ENCODE measurements around the gene CREB5. TPM values are rescaled to one million over a fixed set of nuclear protein-coding genes. Genes with fewer than 3 reads are reported as not detected.

CREB5 gene
- total RNA-seq, 1 experiment from 2014 or later, result 2.1 TPM

DNA sequence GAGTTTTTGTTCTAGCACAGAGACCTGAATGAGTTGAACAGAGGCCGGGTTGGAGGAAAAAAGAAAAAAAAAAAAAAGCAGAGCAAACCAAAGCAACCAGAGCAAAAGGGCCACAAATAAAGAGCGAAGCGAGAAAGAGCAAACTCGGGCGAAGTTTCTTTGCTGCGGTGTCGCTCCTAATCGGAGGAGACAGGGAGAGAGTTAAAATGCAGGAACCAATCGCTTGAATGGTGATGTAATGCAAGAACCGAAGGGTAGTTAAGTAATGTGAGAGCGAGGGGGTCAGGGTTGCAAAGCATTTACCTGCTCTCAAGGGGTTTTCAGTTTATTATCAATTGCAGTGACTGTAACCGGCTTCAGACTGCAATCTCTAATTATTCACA is 274.1 kb downstream of the CREB5 start:
- intact Hi-C loops (cut with micrococcal nuclease; ENCODE audit: unreplicated experiment), result loop anchor here (1.0 kb wide), 2 partner anchors 12 to 74 kb away; no protein-coding TSS in a partner anchor
- peak overlapping the region; percentile 64 for H3K4me3 ChIP-seq
- H3K79me2 ChIP-seq (ENCODE audit: low read depth), result peaks cover 14% of the 10 kb centered on the region; the same call in 1 of the 2 replicates
- POLR2A ChIA-PET (ENCODE audit: unreplicated experiment), result interaction anchor here (1.1 kb wide), 1 partner anchor 75 kb away, joined by 5 read pairs; no protein-coding TSS in a partner anchor
- H3K4me2 ChIP-seq, result peak overlapping the region; percentile 92
- peaks cover 14% of the 10 kb centered on the region for H3F3A ChIP-seq (ENCODE audit: insufficient read depth, low read depth)
- no peak for TF ChIP-seq EZH2 (IDR thresholded peaks at IDR 0.05; ENCODE audit: low read depth)
- TF ChIP-seq, protein P1, sequence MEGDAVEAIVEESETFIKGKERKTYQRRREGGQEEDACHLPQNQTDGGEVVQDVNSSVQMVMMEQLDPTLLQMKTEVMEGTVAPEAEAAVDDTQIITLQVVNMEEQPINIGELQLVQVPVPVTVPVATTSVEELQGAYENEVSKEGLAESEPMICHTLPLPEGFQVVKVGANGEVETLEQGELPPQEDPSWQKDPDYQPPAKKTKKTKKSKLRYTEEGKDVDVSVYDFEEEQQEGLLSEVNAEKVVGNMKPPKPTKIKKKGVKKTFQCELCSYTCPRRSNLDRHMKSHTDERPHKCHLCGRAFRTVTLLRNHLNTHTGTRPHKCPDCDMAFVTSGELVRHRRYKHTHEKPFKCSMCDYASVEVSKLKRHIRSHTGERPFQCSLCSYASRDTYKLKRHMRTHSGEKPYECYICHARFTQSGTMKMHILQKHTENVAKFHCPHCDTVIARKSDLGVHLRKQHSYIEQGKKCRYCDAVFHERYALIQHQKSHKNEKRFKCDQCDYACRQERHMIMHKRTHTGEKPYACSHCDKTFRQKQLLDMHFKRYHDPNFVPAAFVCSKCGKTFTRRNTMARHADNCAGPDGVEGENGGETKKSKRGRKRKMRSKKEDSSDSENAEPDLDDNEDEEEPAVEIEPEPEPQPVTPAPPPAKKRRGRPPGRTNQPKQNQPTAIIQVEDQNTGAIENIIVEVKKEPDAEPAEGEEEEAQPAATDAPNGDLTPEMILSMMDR (conservative IDR thresholded peaks at IDR 0.05), result no peak
- H3K36me3 ChIP-seq (ENCODE audit: low read depth), result no peaks in the 10 kb centered on the region
- H3K27me3 ChIP-seq (ENCODE audit: insufficient read depth, low read depth), result no peaks in the 10 kb centered on the region
- CTCF ChIA-PET, result no interaction called here
- H3K9me2 ChIP-seq (ENCODE audit: insufficient read depth), result no peaks in the 10 kb centered on the region
- peak overlapping the region; percentile 80 for H3K27ac ChIP-seq
- BruUV-seq (replicated peaks), result TSS peak; percentile 85
- H4K20me1 ChIP-seq (ENCODE audit: insufficient read depth), result no peaks in the 10 kb centered on the region
- H2AFZ ChIP-seq, result peak overlapping the region; percentile 72
- H3K9me3 ChIP-seq (ENCODE audit: insufficient read depth, low read depth), result no peaks in the 10 kb centered on the region
- DNase-seq, result peak; percentile 18 to 39
- H3K4me1 ChIP-seq (replicated peaks; ENCODE audit: insufficient read depth), result peaks cover 48% of the 10 kb centered on the region

DNA sequence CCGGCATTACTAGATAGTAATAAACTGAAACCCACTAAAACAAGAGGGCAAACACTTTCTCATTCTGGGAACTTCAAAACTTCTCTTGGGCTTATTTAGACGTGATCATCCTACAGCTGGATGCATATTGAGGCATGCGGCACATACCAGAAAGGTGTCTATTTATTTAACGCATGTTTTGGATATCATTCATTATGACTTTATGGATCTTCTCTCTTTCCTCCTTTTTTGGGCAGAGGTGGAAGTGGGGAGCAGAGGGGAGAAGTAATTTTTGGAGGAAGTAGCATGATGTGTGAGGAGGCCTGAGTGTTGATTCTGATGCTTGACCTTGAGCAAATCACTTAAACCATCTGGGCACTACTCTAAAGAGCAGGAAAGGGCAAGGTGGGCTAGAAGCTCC is 275.2 kb downstream of the CREB5 start:
- H3K4me3 ChIP-seq, result peak overlapping the region; percentile 64
- ChIA-PET CTCF (no interaction called here), POLR2A (ENCODE audit: unreplicated experiment) (no interaction called here)
- H3K27me3 ChIP-seq (ENCODE audit: insufficient read depth, low read depth), result no peaks in the 10 kb centered on the region
- H3K36me3 ChIP-seq (ENCODE audit: low read depth), result no peaks in the 10 kb centered on the region
- peaks cover 37% of the 10 kb centered on the region for H3K4me1 ChIP-seq (replicated peaks; ENCODE audit: insufficient read depth)
- no peaks in the 10 kb centered on the region for H4K20me1 ChIP-seq (ENCODE audit: insufficient read depth)
- H2AFZ ChIP-seq, result no peak overlapping the region
- intact Hi-C loops (cut with micrococcal nuclease; ENCODE audit: unreplicated experiment), result no loop called here
- H3K27ac ChIP-seq, result no peak overlapping the region
- peaks cover 14% of the 10 kb centered on the region for H3F3A ChIP-seq (ENCODE audit: insufficient read depth, low read depth)
- no peak for DNase-seq
- BruUV-seq (replicated peaks), result no TSS peak
- no peaks in the 10 kb centered on the region for H3K9me3 ChIP-seq (ENCODE audit: insufficient read depth, low read depth)
- TF ChIP-seq, protein P1 (conservative IDR thresholded peaks at IDR 0.05), result no peak
- no peak for TF ChIP-seq EZH2 (IDR thresholded peaks at IDR 0.05; ENCODE audit: low read depth)
- H3K9me2 ChIP-seq (ENCODE audit: insufficient read depth), result no peaks in the 10 kb centered on the region
- peaks cover 14% of the 10 kb centered on the region; the same call in 1 of the 2 replicates for H3K79me2 ChIP-seq (ENCODE audit: low read depth)
- H3K4me2 ChIP-seq, result peak overlapping the region; percentile 92

DNA sequence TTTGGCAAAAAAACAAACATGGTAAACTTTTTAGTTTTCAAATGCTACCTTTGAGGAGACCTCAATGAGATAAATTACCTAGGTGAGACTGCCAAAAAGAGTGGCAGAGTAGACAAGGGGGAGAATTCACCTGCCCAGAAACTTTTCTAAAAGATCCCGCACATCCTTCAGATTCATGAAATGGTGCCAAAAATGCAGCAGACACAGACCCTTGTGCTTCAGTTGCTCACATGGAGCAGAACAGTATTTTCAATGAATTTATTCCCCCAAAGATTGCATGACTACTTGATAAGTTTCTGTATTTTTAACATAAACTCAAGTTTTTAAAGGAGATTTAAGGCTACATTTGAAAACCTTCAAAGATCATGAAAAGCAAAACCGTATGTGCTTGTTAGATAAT is 275.9 kb downstream of the CREB5 start:
- peaks cover 14% of the 10 kb centered on the region; the same call in 1 of the 2 replicates for H3K79me2 ChIP-seq (ENCODE audit: low read depth)
- H3K9me2 ChIP-seq (ENCODE audit: insufficient read depth), result no peaks in the 10 kb centered on the region
- peaks cover 14% of the 10 kb centered on the region for H3F3A ChIP-seq (ENCODE audit: insufficient read depth, low read depth)
- CTCF ChIA-PET, result no interaction called here
- POLR2A ChIA-PET (ENCODE audit: unreplicated experiment), result no interaction called here
- DNase-seq, result no peak
- intact Hi-C loops (cut with micrococcal nuclease; ENCODE audit: unreplicated experiment), result no loop called here
- no peak overlapping the region; the same call in 1 of the 2 replicates for H3K4me3 ChIP-seq
- no peaks in the 10 kb centered on the region for H3K9me3 ChIP-seq (ENCODE audit: insufficient read depth, low read depth)
- no peaks in the 10 kb centered on the region for H3K36me3 ChIP-seq (ENCODE audit: low read depth)
- BruUV-seq (replicated peaks), result no TSS peak
- no peaks in the 10 kb centered on the region for H3K27me3 ChIP-seq (ENCODE audit: insufficient read depth, low read depth)
- H4K20me1 ChIP-seq (ENCODE audit: insufficient read depth), result no peaks in the 10 kb centered on the region
- H3K27ac ChIP-seq, result no peak overlapping the region
- peaks cover 37% of the 10 kb centered on the region for H3K4me1 ChIP-seq (replicated peaks; ENCODE audit: insufficient read depth)
- H2AFZ ChIP-seq, result no peak overlapping the region
- peak overlapping the region; percentile 92 for H3K4me2 ChIP-seq
- TF ChIP-seq, protein P1 (conservative IDR thresholded peaks at IDR 0.05), result no peak
- TF ChIP-seq EZH2 (IDR thresholded peaks at IDR 0.05; ENCODE audit: low read depth), result no peak
